H9 (cell line): ENCODE data around the gene IQCK. TPM values are rescaled to one million over a fixed set of nuclear protein-coding genes. Genes with fewer than 3 reads are reported as not detected.

Source experiments
- DNase-seq: peaks from one replicate; pipeline ENCODE4 v3.0.0-alpha.2; 2017
- H2AFZ ChIP-seq: one replicate; pipeline ENCODE4 v1.6.1; 2013; ENCODE audit warnings: mild to moderate bottlenecking, low read length, control low read depth, moderate library complexity
- H2AK5ac ChIP-seq: 2 replicates; pipeline ENCODE4 v1.6.1; 2013; ENCODE audit warnings: low read length, control low read depth, mixed read lengths; ENCODE audit not compliant: insufficient read length
- H2BK120ac ChIP-seq: one replicate; pipeline ENCODE4 v1.6.1; 2013; ENCODE audit warnings: low read depth, mild to moderate bottlenecking, low read length, control low read depth, inconsistent platforms; ENCODE audit not compliant: poor library complexity, severe bottlenecking
- H2BK12ac ChIP-seq: 2 replicates; pipeline ENCODE4 v1.6.1; 2013; ENCODE audit warnings: low read length, control low read depth, mixed read lengths, low read depth; ENCODE audit not compliant: insufficient read length
- H2BK15ac ChIP-seq: 2 replicates; pipeline ENCODE4 v1.6.1; 2013; ENCODE audit warnings: low read depth, low read length, control low read depth
- H2BK20ac ChIP-seq: one replicate; pipeline ENCODE4 v1.6.1; 2013; ENCODE audit warnings: low read depth, mild to moderate bottlenecking, low read length, control low read depth, inconsistent platforms; ENCODE audit not compliant: poor library complexity, severe bottlenecking
- H2BK5ac ChIP-seq: 2 replicates; pipeline ENCODE4 v1.6.1; 2013; ENCODE audit warnings: low read length, control low read depth, mixed read lengths; ENCODE audit not compliant: insufficient read length
- H3K14ac ChIP-seq: 2 replicates; pipeline ENCODE4 v1.6.1; 2013; ENCODE audit warnings: low read length, control low read depth; ENCODE audit not compliant: insufficient read depth
- H3K18ac ChIP-seq: 2 replicates; pipeline ENCODE4 v1.6.1; 2013; ENCODE audit warnings: low read depth, mild to moderate bottlenecking, mixed read lengths, low read length, control low read depth; ENCODE audit not compliant: insufficient read length
- H3K23ac ChIP-seq: 2 replicates; pipeline ENCODE4 v1.6.1; 2013; ENCODE audit warnings: low read length, control low read depth, mixed read lengths, low read depth; ENCODE audit not compliant: insufficient read length
- H3K23me2 ChIP-seq: 2 replicates; pipeline ENCODE4 v1.6.1; 2013; ENCODE audit warnings: low read depth, mild to moderate bottlenecking, mixed read lengths, low read length, control low read depth; ENCODE audit not compliant: insufficient read length, poor library complexity, severe bottlenecking
- H3K27ac ChIP-seq: 2 replicates; pipeline ENCODE4 v1.5.1; 2013; ENCODE audit warnings: low read length, control low read depth, mixed read lengths, low read depth; ENCODE audit not compliant: insufficient read length
- H3K27me3 ChIP-seq: 2 replicates; pipeline ENCODE4 v1.6.1; 2013; ENCODE audit warnings: low read length, control low read depth, inconsistent platforms; ENCODE audit not compliant: insufficient read depth
- H3K4ac ChIP-seq: 2 replicates; pipeline ENCODE4 v1.6.1; 2013; ENCODE audit warnings: low read depth, mild to moderate bottlenecking, control low read depth, inconsistent platforms, low read length, moderate library complexity
- H3K4me1 ChIP-seq: 2 replicates; pipeline ENCODE4 v1.6.1; 2013; ENCODE audit warnings: low read length, control low read depth, inconsistent platforms; ENCODE audit not compliant: insufficient read depth
- H3K4me2 ChIP-seq: 2 replicates; pipeline ENCODE4 v1.6.1; 2013; ENCODE audit warnings: low read length, control low read depth, mixed read lengths; ENCODE audit not compliant: insufficient read length, insufficient read depth
- H3K56ac ChIP-seq: 2 replicates; pipeline ENCODE4 v1.6.1; 2013; ENCODE audit warnings: low read depth, mild to moderate bottlenecking, mixed read lengths, low read length, control low read depth; ENCODE audit not compliant: insufficient read length
- H3K79me1 ChIP-seq: 2 replicates; pipeline ENCODE4 v1.6.1; 2013; ENCODE audit warnings: low read depth, mild to moderate bottlenecking, moderate library complexity, low read length, control low read depth, inconsistent platforms; ENCODE audit not compliant: insufficient read depth, poor library complexity, severe bottlenecking
- H3K79me2 ChIP-seq: 2 replicates; pipeline ENCODE4 v1.6.1; 2013; ENCODE audit warnings: low read length, control low read depth, inconsistent platforms; ENCODE audit not compliant: insufficient read depth
- H3K9ac ChIP-seq: 2 replicates; pipeline ENCODE4 v1.6.1; 2013; ENCODE audit warnings: low read length, control low read depth, mixed read lengths; ENCODE audit not compliant: insufficient read length; ENCODE audit errors: extremely low read depth
- H3K9me3 ChIP-seq: one replicate; pipeline ENCODE4 v1.6.1; 2013; ENCODE audit warnings: low read depth, low read length, inconsistent platforms; ENCODE audit not compliant: control insufficient read depth
- H3T11ph ChIP-seq: one replicate; pipeline ENCODE4 v1.6.1; 2013; ENCODE audit warnings: mild to moderate bottlenecking, low read length, control low read depth, inconsistent platforms
- H4K20me1 ChIP-seq: one replicate; pipeline ENCODE4 v1.6.1; 2013; ENCODE audit not compliant: control insufficient read depth, insufficient read length, insufficient read depth
- H4K5ac ChIP-seq: 2 replicates; pipeline ENCODE4 v1.6.1; 2013; ENCODE audit warnings: low read depth, mild to moderate bottlenecking, mixed read lengths, low read length, control low read depth; ENCODE audit not compliant: insufficient read length
- H4K8ac ChIP-seq: replicated peaks from 2 replicates; pipeline ENCODE4 v1.6.1; 2013; ENCODE audit warnings: low read length, control low read depth, mixed read lengths, low read depth; ENCODE audit not compliant: insufficient read length
- H4K91ac ChIP-seq: 2 replicates; pipeline ENCODE4 v1.6.1; 2013; ENCODE audit warnings: low read depth, mild to moderate bottlenecking, moderate library complexity, mixed read lengths, low read length, control low read depth; ENCODE audit not compliant: insufficient read length
- H3K27ac Mint-ChIP-seq, 3 experiments: 2 replicates in 2 of 3; 3 replicates in 1 of 3; pipeline ENCODE4 v1.8.0; 2020 to 2021; ENCODE audit warnings: mixed read lengths in 3 of 3, mild to moderate bottlenecking in 1 of 3, moderate library complexity in 1 of 3
- H3K27me3 Mint-ChIP-seq: 2 replicates; pipeline ENCODE4 v1.8.0; 2021; ENCODE audit warnings: low read depth, mild to moderate bottlenecking, moderate library complexity, mixed read lengths
- H3K36me3 Mint-ChIP-seq, 3 experiments: 2 replicates in 2 of 3; 3 replicates in 1 of 3; pipeline ENCODE4 v1.8.0; 2020 to 2021; ENCODE audit warnings: low read depth in 3 of 3, mixed read lengths in 3 of 3; ENCODE audit not compliant: insufficient read depth in 1 of 3
- H3K4me1 Mint-ChIP-seq, 2 experiments: 2 replicates each; pipeline ENCODE4 v1.8.0; 2020; ENCODE audit warnings: mixed read lengths in 2 of 2
- H3K4me3 Mint-ChIP-seq, 2 experiments: 2 replicates in 1 of 2; 3 replicates in 1 of 2; pipeline ENCODE4 v1.8.0; 2020 to 2021; ENCODE audit warnings: mild to moderate bottlenecking in 2 of 2, mixed read lengths in 2 of 2, moderate library complexity in 1 of 2
- H3K9me3 Mint-ChIP-seq, 2 experiments: 2 replicates in 1 of 2; 3 replicates in 1 of 2; pipeline ENCODE4 v1.8.0; 2020; ENCODE audit warnings: mild to moderate bottlenecking in 2 of 2, mixed read lengths in 2 of 2, moderate library complexity in 1 of 2
- CTCF ChIP-seq: fragments of 200-600 bp; sonication (generic); conservative IDR thresholded peaks from 3 replicates; pipeline ENCODE4 v1.8.0; 2021; ENCODE audit warnings: antibody characterized with exemption, mild to moderate bottlenecking
- WGBS: extraction: QIAGEN DNeasy Blood & Tissue Kit; methylation state at CpG from one replicate; pipeline ENCODE4 v1.1.7; 2013; ENCODE audit warnings: missing lambda C conversion rate, low lambda C conversion rate, mixed read lengths; ENCODE audit not compliant: insufficient read length; ENCODE audit errors: extremely low coverage; 5-methylcytosine and 5-hydroxymethylcytosine counted together
- total RNA-seq: library from RNA; stranded (reverse); gene quantifications from 2 replicates; pipeline ENCODE4 v1.2.1, GENCODE V29; 2021

Gene IQCK
- total RNA-seq, 1 experiment from 2014 or later, result 9.0 TPM

- H3K27ac ChIP-seq, result no peak overlapping the region
Observed at GRCh38 chr16:19841184-19841583, 123.1 kb downstream of the IQCK start.

More at GRCh38 chr16:19841184-19841583, 123.1 kb downstream of the IQCK start:
- H4K5ac ChIP-seq, result no peak overlapping the region
- H2BK20ac ChIP-seq, result no peak overlapping the region
- no peak overlapping the region for H3K23ac ChIP-seq
- H4K91ac ChIP-seq, result no peak overlapping the region
- H3K18ac ChIP-seq, result no peak overlapping the region
- H3T11ph ChIP-seq, result no peak overlapping the region
- H3K9me3 ChIP-seq, result no peaks in the 10 kb centered on the region
- no peak overlapping the region for H2AFZ ChIP-seq
- H3K9ac ChIP-seq, result no peak overlapping the region
- H3K4me2 ChIP-seq, result no peak overlapping the region
- no peak overlapping the region for H3K4ac ChIP-seq
- H4K8ac ChIP-seq, result no peak overlapping the region
- no peak overlapping the region for H2BK12ac ChIP-seq
- TF ChIP-seq CTCF, result no peak
- H3K79me2 ChIP-seq, result no peaks in the 10 kb centered on the region
- no peaks in the 10 kb centered on the region for H3K9me3 Mint-ChIP-seq
- no peaks in the 10 kb centered on the region for H4K20me1 ChIP-seq
- H3K4me3 Mint-ChIP-seq, result no peak overlapping the region
- WGBS, result no CpG with 5 or more reads among the region's 3 CpGs
- peaks cover 12 to 17% of the 10 kb centered on the region in 2 experiments for H3K4me1 Mint-ChIP-seq
- no peak for DNase-seq
- H2BK15ac ChIP-seq, result no peak overlapping the region
- no peak overlapping the region for H2AK5ac ChIP-seq
- H3K4me1 ChIP-seq, result peaks cover 6% of the 10 kb centered on the region; the same call in 1 of the 2 replicates
- no peak overlapping the region for H3K27ac Mint-ChIP-seq
- no peaks in the 10 kb centered on the region for H3K27me3 ChIP-seq
- no peaks in the 10 kb centered on the region for H3K36me3 Mint-ChIP-seq
- H2BK120ac ChIP-seq, result no peak overlapping the region
- H3K23me2 ChIP-seq, result no peaks in the 10 kb centered on the region
- no peak overlapping the region for H3K14ac ChIP-seq
- no peaks in the 10 kb centered on the region for H3K27me3 Mint-ChIP-seq
- no peak overlapping the region for H3K56ac ChIP-seq
- H3K79me1 ChIP-seq, result no peaks in the 10 kb centered on the region
- no peak overlapping the region for H2BK5ac ChIP-seq
